Keratinocyte (primary cell): ENCODE data around the gene DCTN5. TPM values are rescaled to one million over a fixed set of nuclear protein-coding genes. Genes with fewer than 3 reads are reported as not detected.

Experiments used
- DNase-seq: peaks from one replicate; pipeline ENCODE4 v3.0.0-alpha.2; 2011; ENCODE audit warnings: low read depth, missing footprints, low spot score
- FAIRE-seq: peaks from 2 replicates; lab custom pipeline; 2011; peaks lifted over from hg19 to GRCh38; lab: Jason Lieb, UNC
- H2AFZ ChIP-seq: 2 replicates; pipeline ENCODE4 v1.6.0; 2012; ENCODE audit warnings: low read length, control low read depth, inconsistent platforms; ENCODE audit not compliant: control insufficient read depth
- H3K27ac ChIP-seq: 2 replicates; pipeline ENCODE4 v1.5.1; 2011; ENCODE audit warnings: low read length; ENCODE audit not compliant: control insufficient read depth, insufficient read depth
- H3K27me3 ChIP-seq: 3 replicates; pipeline ENCODE4 v1.6.0; 2011; ENCODE audit warnings: low read length; ENCODE audit not compliant: control insufficient read depth, insufficient read depth; ENCODE audit errors: extremely low read depth
- H3K36me3 ChIP-seq, 2 experiments: 2 replicates in 1 of 2; 3 replicates in 1 of 2; pipeline ENCODE4 v1.5.1; 2011; ENCODE audit warnings: low read length in 2 of 2, mild to moderate bottlenecking in 1 of 2; ENCODE audit not compliant: control insufficient read depth in 2 of 2, insufficient read depth in 2 of 2; ENCODE audit errors: extremely low read depth in 1 of 2
- H3K4me1 ChIP-seq: 3 replicates; pipeline ENCODE4 v1.5.1; 2011; ENCODE audit warnings: low read length; ENCODE audit not compliant: control insufficient read depth, insufficient read depth; ENCODE audit errors: extremely low read depth
- H3K4me2 ChIP-seq: 3 replicates; pipeline ENCODE4 v1.6.0; 2011; ENCODE audit warnings: low read depth, low read length; ENCODE audit not compliant: control insufficient read depth, insufficient read depth; ENCODE audit errors: extremely low read depth
- H3K4me3 ChIP-seq, 3 experiments: fragments of 200-600 bp in 1 of 3; sonication (generic) in 1 of 3; 2 replicates in 2 of 3; 3 replicates in 1 of 3; pipeline ENCODE4 v1.5.1; 2011 to 2016; ENCODE audit warnings: low read length in 3 of 3, mild to moderate bottlenecking in 3 of 3, control low read depth in 2 of 3, inconsistent platforms in 1 of 3, low read depth in 1 of 3, mixed read lengths in 1 of 3, mixed run types in 1 of 3, moderate library complexity in 1 of 3; ENCODE audit not compliant: control insufficient read depth in 2 of 3, insufficient read depth in 2 of 3; ENCODE audit errors: extremely low read depth in 1 of 3
- H3K79me2 ChIP-seq: 2 replicates; pipeline ENCODE4 v1.6.0; 2012; ENCODE audit warnings: low read length; ENCODE audit not compliant: control insufficient read depth, insufficient read depth
- H3K9ac ChIP-seq: 3 replicates; pipeline ENCODE4 v1.6.0; 2011; ENCODE audit warnings: low read length; ENCODE audit not compliant: control insufficient read depth, insufficient read depth; ENCODE audit errors: extremely low read depth
- H3K9me1 ChIP-seq: 3 replicates; pipeline ENCODE4 v1.6.0; 2011; ENCODE audit warnings: low read length; ENCODE audit not compliant: control insufficient read depth, insufficient read depth; ENCODE audit errors: extremely low read depth
- H3K9me3 ChIP-seq: 2 replicates; pipeline ENCODE4 v1.5.1; 2012; ENCODE audit warnings: low read depth, low read length; ENCODE audit not compliant: control insufficient read depth
- H4K20me1 ChIP-seq: 3 replicates; pipeline ENCODE4 v1.6.0; 2011; ENCODE audit warnings: low read length; ENCODE audit not compliant: control insufficient read depth, insufficient read depth; ENCODE audit errors: extremely low read depth
- CTCF ChIP-seq, 3 experiments: IDR thresholded peaks in 1 of 3; conservative IDR thresholded peaks in 1 of 3; optimal IDR thresholded peaks in 1 of 3; 2 replicates in 2 of 3; 3 replicates in 1 of 3; pipeline versions ENCODE3 to v1.5.1; 2011; ENCODE audit warnings: low read length in 3 of 3, mild to moderate bottlenecking in 3 of 3, moderate library complexity in 2 of 3, control low read depth in 1 of 3, inconsistent platforms in 1 of 3; ENCODE audit not compliant: insufficient read depth in 2 of 3; ENCODE audit errors: extremely low read depth in 1 of 3
- EZH2 ChIP-seq: IDR thresholded peaks from one replicate; pipeline ENCODE4 v1.6.1; 2012; ENCODE audit warnings: inconsistent platforms, mild to moderate bottlenecking, low read length, moderate library complexity
- dilution Hi-C: fragments of 300-500 bp; cut with MboI; formaldehyde crosslinking; loops from one replicate; pipeline ENCODE4 v1.7.0; 2020; ENCODE audit warnings: low sequenced_read_pairs; ENCODE audit not compliant: extremely low pct_ligation_motif_present
- polyA plus RNA-seq, 5 experiments: library from polyadenylated mRNA; depleted of rRNA in 3 of 5; stranded (reverse) in 3 of 5; stranded (forward) in 1 of 5; unstranded in 1 of 5; fragments of >200 nt; gene quantifications; 1 replicate in 1 of 5; 2 replicates in 3 of 5; 3 replicates in 1 of 5; pipeline versions ENCODE4 v1.2.1 to v1.2.3, GENCODE V29; 2011 to 2012; ENCODE audit warnings: missing spikeins in 2 of 5, low read depth in 1 of 5, low replicate concordance in 1 of 5

The DCTN5 gene
- polyA plus RNA-seq, 1 donor (not counting 4 experiments of a cell fraction or from before 2014, with no cell fraction given) = 105 TPM

DNA sequence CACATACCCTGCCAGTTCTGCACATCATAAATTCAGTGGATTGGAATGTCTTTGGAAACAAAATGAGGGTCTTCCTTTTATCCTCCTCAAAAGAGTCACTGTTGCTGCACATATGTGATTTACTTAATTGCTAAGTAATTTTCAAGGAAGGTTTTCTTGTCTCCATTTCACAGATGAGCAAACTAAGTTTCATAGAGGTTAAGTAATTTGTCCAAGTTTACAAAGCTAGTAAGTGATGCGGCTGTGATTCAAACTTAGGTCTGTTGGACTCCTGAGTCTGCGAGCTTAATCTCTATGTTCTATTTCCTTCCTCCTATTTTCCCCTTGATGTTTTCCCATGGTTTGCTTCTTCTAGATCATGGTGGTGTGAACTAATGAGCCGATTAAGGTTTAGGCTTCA, 85.4 kb downstream of the DCTN5 start:
- no peak for DNase-seq
- Histone ChIP-seq H3K9me3 (no peaks in the 10 kb centered on the region), H3K4me1 (no peaks in the 10 kb centered on the region), H3K9ac (no peak overlapping the region), H4K20me1 (no peaks in the 10 kb centered on the region), H3K9me1 (no peaks in the 10 kb centered on the region), H3K4me2 (no peak overlapping the region), H3K4me3 (no peak overlapping the region), H2AFZ (no peak overlapping the region), H3K79me2 (no peaks in the 10 kb centered on the region), H3K27ac (no peak overlapping the region), H3K27me3 (no peaks in the 10 kb centered on the region), H3K36me3 (no peaks in the 10 kb centered on the region)
- dilution Hi-C loops = no loop called here
- FAIRE-seq = no peak
- TF ChIP-seq CTCF (optimal IDR thresholded peaks at IDR 0.05 in 1 of 3, IDR thresholded peaks at IDR 0.05 in 1 of 3, conservative IDR thresholded peaks at IDR 0.05 in 1 of 3; ENCODE audit: extremely low read depth in 1 of 3, insufficient read depth in 2 of 3, low read length in 3 of 3) (no peak), EZH2 (no peak)

Other genes with a start within 250 kb of the DCTN5 start
- gene COG7, start 188.3 kb upstream of the DCTN5 start, polyA plus RNA-seq = 14.7 to 18.1 TPM (median 16.6 TPM) in 3 replicates
- gene GGA2, start 131.0 kb upstream of the DCTN5 start, polyA plus RNA-seq = 30.2 to 54.1 TPM (median 41.2 TPM) in 3 replicates
- gene EARS2, start 84.1 kb upstream of the DCTN5 start, polyA plus RNA-seq = 32.7 to 44.6 TPM (median 39.5 TPM) in 3 replicates
- gene UBFD1, start 83.7 kb upstream of the DCTN5 start, polyA plus RNA-seq = 27.7 to 39.8 TPM (median 36.3 TPM) in 3 replicates
- 104 to 202 TPM (median 112 TPM) in 3 replicates for gene NDUFAB1, start 45.1 kb upstream of the DCTN5 start, polyA plus RNA-seq
- 11.0 to 18.7 TPM (median 13.1 TPM) in 3 replicates for gene PALB2, start 156 bp upstream of the DCTN5 start, polyA plus RNA-seq
- gene PLK1, start 37.4 kb downstream of the DCTN5 start, polyA plus RNA-seq = 3.2 to 43.3 TPM (median 21.2 TPM) in 3 replicates
- not detected in 3 replicates for gene ERN2, start 71.8 kb downstream of the DCTN5 start, polyA plus RNA-seq
- 0.07 to 0.22 TPM (median 0.20 TPM) in 3 replicates for gene CHP2, start 113.6 kb downstream of the DCTN5 start, polyA plus RNA-seq
- 0.05 to 0.18 TPM (median 0.10 TPM) in 3 replicates for gene PRKCB, start 194.5 kb downstream of the DCTN5 start, polyA plus RNA-seq